Neural cell (in vitro differentiated cells): Measurements from ENCODE around the gene INAVA. TPM values are rescaled to one million over a fixed set of nuclear protein-coding genes. Genes with fewer than 3 reads are reported as not detected.

Source experiments
- H2AFZ ChIP-seq: fragments of 200-600, 300-800 bp; sonication (generic), shearing (Covaris generic); 2 replicates; pipeline ENCODE4 v1.6.0; 2014; ENCODE audit warnings: low read depth, mild to moderate bottlenecking, antibody characterized with exemption, low read length, moderate library complexity
- H3F3A ChIP-seq: fragments of 200-600 bp; shearing (Covaris generic); 2 replicates; pipeline ENCODE4 v1.6.1; 2016; ENCODE audit warnings: mild to moderate bottlenecking, moderate library complexity, mixed read lengths, antibody characterized with exemption, low read length; ENCODE audit not compliant: insufficient read depth, poor library complexity, severe bottlenecking
- H3K27ac ChIP-seq: fragments of 200-600, 300-800 bp; sonication (generic), shearing (Covaris generic); 2 replicates; pipeline ENCODE4 v1.5.1; 2014; ENCODE audit warnings: mild to moderate bottlenecking, low read length, moderate library complexity
- H3K27me3 ChIP-seq: fragments of 300-800, 200-600 bp; sonication (generic), shearing (Covaris generic); 2 replicates; pipeline ENCODE4 v1.6.0; 2014; ENCODE audit warnings: mild to moderate bottlenecking, low read depth, low read length, moderate library complexity; ENCODE audit not compliant: insufficient read depth
- H3K36me3 ChIP-seq: fragments of 300-800, 200-600 bp; sonication (generic), shearing (Covaris generic); 2 replicates; pipeline ENCODE4 v1.5.1; 2014; ENCODE audit warnings: mild to moderate bottlenecking, antibody characterized with exemption, low read length, moderate library complexity; ENCODE audit not compliant: insufficient read depth
- H3K4me2 ChIP-seq: fragments of 300-800, 200-600 bp; sonication (generic), shearing (Covaris generic); 2 replicates; pipeline ENCODE4 v1.6.0; 2014; ENCODE audit warnings: mild to moderate bottlenecking, low read length
- H3K4me3 ChIP-seq: fragments of 300-800, 200-600 bp; sonication (generic), shearing (Covaris generic); 2 replicates; pipeline ENCODE4 v1.5.1; 2014; ENCODE audit warnings: mild to moderate bottlenecking, low read length, moderate library complexity
- H3K79me2 ChIP-seq: fragments of 200-600 bp; shearing (Covaris generic); replicated peaks from 2 replicates; pipeline ENCODE4 v1.6.0; 2014; ENCODE audit warnings: mild to moderate bottlenecking, low read length, moderate library complexity; ENCODE audit not compliant: insufficient read depth
- H3K9ac ChIP-seq: fragments of 300-800, 200-600 bp; sonication (generic), shearing (Covaris generic); 2 replicates; pipeline ENCODE4 v1.6.1; 2016; ENCODE audit warnings: mild to moderate bottlenecking, low read length, mixed read lengths
- H3K9me2 ChIP-seq: fragments of 200-600 bp; shearing (Covaris generic); 2 replicates; pipeline ENCODE4 v1.6.1; 2016; ENCODE audit warnings: mild to moderate bottlenecking, low read length, mixed read lengths; ENCODE audit not compliant: insufficient read depth
- H3K9me3 ChIP-seq: fragments of 200-600, 300-800 bp; sonication (generic), shearing (Covaris generic); 2 replicates; pipeline ENCODE4 v1.6.1; 2016; ENCODE audit warnings: mild to moderate bottlenecking, mixed run types, low read length, moderate library complexity, mixed read lengths
- H4K20me1 ChIP-seq: fragments of 200-600 bp; shearing (Covaris generic); 2 replicates; pipeline ENCODE4 v1.6.1; 2016; ENCODE audit warnings: mild to moderate bottlenecking, mixed run types; ENCODE audit not compliant: insufficient read depth
- CTCF ChIP-seq: fragments of 450-650 bp; IDR thresholded peaks from 2 replicates; pipeline ENCODE4 v1.5.1; 2014; ENCODE audit warnings: antibody characterized with exemption, mild to moderate bottlenecking, moderate library complexity; ENCODE audit not compliant: poor library complexity, severe bottlenecking
- EP300 ChIP-seq: fragments of 450-650 bp; conservative IDR thresholded peaks from 2 replicates; pipeline ENCODE4 v1.6.1; 2014; ENCODE audit warnings: antibody characterized with exemption, mild to moderate bottlenecking, moderate library complexity; ENCODE audit not compliant: poor library complexity, severe bottlenecking
- EZH2 ChIP-seq: fragments of 200-600, 300-800 bp; shearing (Covaris generic), sonication (generic); IDR thresholded peaks from 2 replicates; pipeline ENCODE4 v1.6.1; 2014; ENCODE audit warnings: antibody characterized with exemption, low read length, borderline replicate concordance, mild to moderate bottlenecking; ENCODE audit not compliant: insufficient read depth, poor library complexity, severe bottlenecking
- MXI1 ChIP-seq: fragments of 450-650 bp; conservative IDR thresholded peaks from 2 replicates; pipeline ENCODE4 v1.6.1; 2014; ENCODE audit warnings: antibody characterized with exemption, mild to moderate bottlenecking; ENCODE audit not compliant: poor library complexity, severe bottlenecking
- POLR2AphosphoS5 ChIP-seq: IDR thresholded peaks from 2 replicates; pipeline ENCODE4 v1.6.1; 2012
- RAD21 ChIP-seq: fragments of 450-650 bp; conservative IDR thresholded peaks from 2 replicates; pipeline ENCODE4 v1.6.1; 2014; ENCODE audit warnings: antibody characterized with exemption, mild to moderate bottlenecking, moderate library complexity
- REST ChIP-seq: IDR thresholded peaks from 2 replicates; pipeline ENCODE4 v1.6.1; 2012; ENCODE audit warnings: borderline replicate concordance
- SMC3 ChIP-seq: fragments of 450-650 bp; conservative IDR thresholded peaks from 2 replicates; pipeline ENCODE4 v1.6.1; 2014; ENCODE audit warnings: antibody characterized with exemption, mild to moderate bottlenecking, moderate library complexity; ENCODE audit not compliant: poor library complexity
- TAF1 ChIP-seq: IDR thresholded peaks from 2 replicates; pipeline ENCODE4 v1.6.1; 2012; ENCODE audit warnings: low read depth
- polyA plus RNA-seq: library from polyadenylated mRNA; depleted of rRNA; stranded (reverse); fragments of >200 nt; gene quantifications from 2 replicates; pipeline ENCODE4 v1.2.3, GENCODE V29; 2014

INAVA gene
- polyA plus RNA-seq, 1 donor from 2014 or later, result 1.3 TPM

- no peak overlapping the region for H2AFZ ChIP-seq
- no peak overlapping the region for H3K4me2 ChIP-seq
- no peak overlapping the region for H3K9ac ChIP-seq
- no peaks in the 10 kb centered on the region for H3K9me2 ChIP-seq
- H3K9me3 ChIP-seq, result no peaks in the 10 kb centered on the region
- peaks cover 18% of the 10 kb centered on the region for H3K79me2 ChIP-seq
- no peak overlapping the region for H3K27ac ChIP-seq
- no peaks in the 10 kb centered on the region for H4K20me1 ChIP-seq
- TF ChIP-seq RAD21, result no peak
- no peak for TF ChIP-seq SMC3
- TF ChIP-seq EP300, result no peak
- TF ChIP-seq EZH2, result no peak
- TF ChIP-seq REST, result no peak
- TF ChIP-seq TAF1, result no peak
- TF ChIP-seq CTCF, result no peak
- no peak for TF ChIP-seq POLR2AphosphoS5
- no peak for TF ChIP-seq MXI1
- no peaks in the 10 kb centered on the region for H3F3A ChIP-seq
- no peak overlapping the region for H3K4me3 ChIP-seq
- H3K36me3 ChIP-seq, result no peaks in the 10 kb centered on the region
- no peaks in the 10 kb centered on the region for H3K27me3 ChIP-seq
Observed at GRCh38 chr1:200897259-200897658, 2.6 kb downstream of the INAVA start.

GRCh38 chr1:200899015-200899386 lies 4.3 kb downstream of the INAVA start:
- H3K27ac ChIP-seq, result no peak overlapping the region
- peaks cover 4% of the 10 kb centered on the region for H3K79me2 ChIP-seq
- no peak overlapping the region for H3K4me2 ChIP-seq
- no peaks in the 10 kb centered on the region for H3K27me3 ChIP-seq
- no peaks in the 10 kb centered on the region for H4K20me1 ChIP-seq
- H3K36me3 ChIP-seq, result no peaks in the 10 kb centered on the region
- no peak overlapping the region for H3K9ac ChIP-seq
- no peak overlapping the region for H2AFZ ChIP-seq
- TF ChIP-seq CTCF (no peak), TAF1 (no peak), EP300 (no peak), POLR2AphosphoS5 (no peak), EZH2 (no peak)
- H3K9me3 ChIP-seq, result no peaks in the 10 kb centered on the region
- no peaks in the 10 kb centered on the region for H3F3A ChIP-seq
- no peak overlapping the region for H3K4me3 ChIP-seq
- no peaks in the 10 kb centered on the region for H3K9me2 ChIP-seq
